Activated CD8-positive, alpha-beta memory T cell treated with anti-CD3 and anti-CD28 coated beads, Interleukin-2, amount 50 U/mL, for 48 hours (primary cell): Measurements from ENCODE around the gene FBXO30.

Source experiments
- DNase-seq: peaks from one replicate; pipeline ENCODE4 v3.0.0-alpha.2; 2020

Gene FBXO30

GRCh38 chr6:145749632-145750031 lies 65.0 kb downstream of the FBXO30 start:
- DNase-seq: no peak

GRCh38 chr6:145745861-145746260 lies 68.7 kb downstream of the FBXO30 start:
- DNase-seq: no peak

GRCh38 chr6:145744619-145745018 lies 70.0 kb downstream of the FBXO30 start:
- DNase-seq: no peak
